HL-60/S4 treated with phorbol 12-myristate 13-acetate at 8.2 ng/mL for 4 days and 3 days (cell line): ENCODE data around the gene JADE1.

Experiments
- in situ Hi-C: fragments of 300-500 bp; cut with MboI; formaldehyde crosslinking; loops from 2 replicates; pipeline ENCODE4 v1.15.0; 2022; ENCODE audit warnings: low sequenced_read_pairs

JADE1 gene

GRCh38 chr4:128803783-128804182 lies 5.7 kb upstream of the JADE1 start:
- in situ Hi-C loops = loop anchor here (25.0 kb wide), 1 partner anchor 616 kb away; no protein-coding TSS in a partner anchor

- in situ Hi-C loops = loop anchor here (25.0 kb wide), 1 partner anchor 623 kb away; no protein-coding TSS in a partner anchor
Observed at GRCh38 chr4:128810331-128810870, 901 bp downstream of the JADE1 start.

GRCh38 chr4:128810871-128811570 lies 1.5 kb downstream of the JADE1 start:
- in situ Hi-C loops = loop anchor here (25.0 kb wide), 1 partner anchor 624 kb away; no protein-coding TSS in a partner anchor

GRCh38 chr4:128811571-128812441 lies 2.3 kb downstream of the JADE1 start:
- in situ Hi-C loops = loop anchor here (25.0 kb wide), 1 partner anchor 625 kb away; no protein-coding TSS in a partner anchor

GRCh38 chr4:128812442-128813235 lies 3.1 kb downstream of the JADE1 start:
- in situ Hi-C loops = loop anchor here (25.0 kb wide), 1 partner anchor 625 kb away; no protein-coding TSS in a partner anchor

- in situ Hi-C loops = loop anchor here (25.0 kb wide), 1 partner anchor 627 kb away; no protein-coding TSS in a partner anchor
Observed at GRCh38 chr4:128813965-128814364, 4.5 kb downstream of the JADE1 start.

- in situ Hi-C loops = loop anchor here (25.0 kb wide), 1 partner anchor 631 kb away; no protein-coding TSS in a partner anchor
Observed at GRCh38 chr4:128818442-128818841, 8.9 kb downstream of the JADE1 start.

GRCh38 chr4:128819082-128819742 lies 9.7 kb downstream of the JADE1 start:
- in situ Hi-C loops = loop anchor here (25.0 kb wide), 1 partner anchor 632 kb away; no protein-coding TSS in a partner anchor

GRCh38 chr4:128820671-128821070 lies 11.2 kb downstream of the JADE1 start:
- in situ Hi-C loops = loop anchor here (25.0 kb wide), 1 partner anchor 633 kb away; no protein-coding TSS in a partner anchor

GRCh38 chr4:128821151-128821550 lies 11.7 kb downstream of the JADE1 start:
- in situ Hi-C loops = loop anchor here (25.0 kb wide), 1 partner anchor 634 kb away; no protein-coding TSS in a partner anchor

- in situ Hi-C loops = loop anchor here (25.0 kb wide), 1 partner anchor 636 kb away; no protein-coding TSS in a partner anchor
Observed at GRCh38 chr4:128823025-128823661, 13.6 kb downstream of the JADE1 start.

- in situ Hi-C loops = no loop called here
Observed at GRCh38 chr4:128825226-128825625, 15.7 kb downstream of the JADE1 start.

- in situ Hi-C loops = no loop called here
Observed at GRCh38 chr4:128827296-128827695, 17.8 kb downstream of the JADE1 start.

GRCh38 chr4:128830906-128831503 lies 21.5 kb downstream of the JADE1 start:
- in situ Hi-C loops = no loop called here

- in situ Hi-C loops = no loop called here
Observed at GRCh38 chr4:128831531-128832242, 22.2 kb downstream of the JADE1 start.

GRCh38 chr4:128832243-128832625 lies 22.7 kb downstream of the JADE1 start:
- in situ Hi-C loops = no loop called here

- in situ Hi-C loops = no loop called here
Observed at GRCh38 chr4:128835498-128836222, 26.2 kb downstream of the JADE1 start.
